ENCODE measurements around the gene GART. TPM values are rescaled to one million over a fixed set of nuclear protein-coding genes. Genes with fewer than 3 reads are reported as not detected.
A peak's percentile ranks its signal among the peaks of the same experiment; 100 is the strongest.

GART gene
- total and polyA plus RNA-seq, 2 of the 4 experiments (the other 2 are of a cell fraction): 29.9 to 73.8 TPM

GRCh38 chr21:33458861-33459260, 83.1 kb downstream of the GART start:
- Histone ChIP-seq H3K9me3 (ENCODE audit: control insufficient read depth, insufficient read depth, low read length) (no peaks in the 10 kb centered on the region), H2BK20ac (ENCODE audit: low read depth, low read length) (no peak overlapping the region), H3K23ac (ENCODE audit: low read depth, low read length) (no peak overlapping the region), H3K18ac (ENCODE audit: low read depth, low read length) (no peak overlapping the region), H2AFZ (replicated peaks; ENCODE audit: low read length, poor library complexity) (no peak overlapping the region), H3K27me3 (ENCODE audit: control insufficient read depth, insufficient read depth, low read length) (no peaks in the 10 kb centered on the region), H3K9me1 (ENCODE audit: insufficient read depth, low read length) (no peaks in the 10 kb centered on the region), H3K4ac (ENCODE audit: low read depth, low read length) (no peak overlapping the region), H4K91ac (ENCODE audit: insufficient read depth, low read depth, low read length) (no peak overlapping the region), H2AK5ac (ENCODE audit: low read depth, low read length) (no peak overlapping the region), H2AK9ac (replicated peaks; ENCODE audit: low read depth, low read length, poor library complexity) (no peak overlapping the region), H2BK120ac (ENCODE audit: low read depth, low read length) (no peak overlapping the region), H3K14ac (replicated peaks; ENCODE audit: low read depth, low read length) (no peak overlapping the region), H3K36me3 (ENCODE audit: control insufficient read depth, insufficient read depth, low read length) (peaks cover 11% of the 10 kb centered on the region), H4K20me1 (ENCODE audit: insufficient read depth, low read length) (no peaks in the 10 kb centered on the region), H4K8ac (ENCODE audit: low read depth in 2 of 2, low read length in 2 of 2) (no peak overlapping the region), H3K56ac (ENCODE audit: extremely low read depth, insufficient read depth, low read length) (no peak overlapping the region), H3K9ac (ENCODE audit: low read depth, low read length) (no peak overlapping the region), H3K4me3 (ENCODE audit: insufficient read depth, low read depth, low read length) (no peak overlapping the region), H2BK5ac (ENCODE audit: low read depth, low read length, poor library complexity, severe bottlenecking) (no peak overlapping the region), H3K79me1 (ENCODE audit: low read depth in 1 of 2, low read length in 2 of 2) (no peaks in the 10 kb centered on the region), H4K5ac (ENCODE audit: low read depth, low read length) (no peak overlapping the region), H3K4me1 (ENCODE audit: control insufficient read depth, insufficient read depth, low read length) (0 out of 2 replicates have a peak, but pooled peaks cover 3% of the 10 kb centered on the region), H2BK15ac (ENCODE audit: low read depth, low read length) (no peak overlapping the region), H3K4me2 (ENCODE audit: low read depth, low read length) (no peak overlapping the region), H3K27ac (ENCODE audit: insufficient read depth, low read length) (no peak overlapping the region)
- BruUV-seq (replicated peaks): no TSS peak
- TF ChIP-seq MXI1 (IDR thresholded peaks at IDR 0.05; ENCODE audit: borderline replicate concordance, low read depth, low read length) (no peak), RCOR1 (IDR thresholded peaks at IDR 0.05; ENCODE audit: insufficient replicate concordance, low read length) (no peak), NFE2L2 (IDR thresholded peaks at IDR 0.05; ENCODE audit: low read depth, low read length) (no peak), RFX5 (IDR thresholded peaks at IDR 0.05; ENCODE audit: low read depth, low read length) (no peak), SMC3 (IDR thresholded peaks at IDR 0.05; ENCODE audit: low read depth, low read length) (no peak), CTCF (conservative IDR thresholded peaks at IDR 0.05; ENCODE audit: low read depth, low read length) (no peak), POLR2A (IDR thresholded peaks at IDR 0.05; ENCODE audit: low read depth, low read length) (no peak), BHLHE40 (IDR thresholded peaks at IDR 0.05; ENCODE audit: low read depth, low read length) (no peak), MAZ (IDR thresholded peaks at IDR 0.05; ENCODE audit: borderline replicate concordance, low read depth, low read length) (no peak), RAD21 (IDR thresholded peaks at IDR 0.05; ENCODE audit: low read length) (no peak)
- no peak; the same call in none of the 2 replicates for ATAC-seq (ENCODE audit: low read depth)
- POLR2A ChIA-PET (ENCODE audit: unreplicated experiment): no interaction called here
- in situ Hi-C loops (cut with MboI; ENCODE audit: low sequenced_read_pairs) (loop anchor here (25.0 kb wide), 1 partner anchor 472 kb away; no protein-coding TSS in a partner anchor), dilution Hi-C loops (cut with HindIII; ENCODE audit: low sequenced_read_pairs, unreplicated experiment) (no loop called here), intact Hi-C loops (cut with micrococcal nuclease) (no loop called here)
- peak; percentile 19 for DNase-seq
- CTCF ChIA-PET: no interaction called here
- WGBS, 2 experiments (ENCODE audit: extremely low coverage in 2 of 2, insufficient read length in 1 of 2): no CpG with 5 or more reads among the region's 3 CpGs

Measured in IMR-90 (cell line).